Fibroblast of lung (primary cell): ENCODE results near the gene KCNG3. TPM values are rescaled to one million over a fixed set of nuclear protein-coding genes. Genes with fewer than 3 reads are reported as not detected.

ENCODE experiments used
- DNase-seq, 2 donors: peaks; one replicate each; pipeline versions ENCODE4 v3.0.0 to v3.0.0-alpha.2; 2010; ENCODE audit warnings: low read depth in 2 of 2
- H2AFZ ChIP-seq: 2 replicates; pipeline ENCODE4 v1.5.1; 2012; ENCODE audit warnings: low read length, control low read depth, inconsistent platforms
- H3K27ac ChIP-seq: 2 replicates; pipeline ENCODE4 v1.5.1; 2011; ENCODE audit warnings: low read length, control low read depth; ENCODE audit not compliant: insufficient read depth
- H3K27me3 ChIP-seq: 2 replicates; pipeline ENCODE4 v1.5.1; 2011; ENCODE audit warnings: mild to moderate bottlenecking, low read length; ENCODE audit not compliant: control insufficient read depth, insufficient read depth
- H3K36me3 ChIP-seq: 2 replicates; pipeline ENCODE4 v1.5.1; 2011; ENCODE audit warnings: low read length; ENCODE audit not compliant: control insufficient read depth, insufficient read depth
- H3K4me1 ChIP-seq: 2 replicates; pipeline ENCODE4 v1.5.1; 2011; ENCODE audit warnings: low read length; ENCODE audit not compliant: control insufficient read depth, insufficient read depth; ENCODE audit errors: extremely low read depth
- H3K4me2 ChIP-seq: 2 replicates; pipeline ENCODE4 v1.5.1; 2011; ENCODE audit warnings: low read length, control low read depth; ENCODE audit not compliant: insufficient read depth; ENCODE audit errors: extremely low read depth
- H3K4me3 ChIP-seq, 4 experiments: fragments of 200-600 bp in 1 of 4; sonication (generic) in 1 of 4; replicated peaks in 1 of 4; 2 replicates each; pipeline ENCODE4 v1.5.1; 2011 to 2016; ENCODE audit warnings: low read length in 4 of 4, low read depth in 3 of 4, mild to moderate bottlenecking in 3 of 4, control low read depth in 2 of 4, inconsistent platforms in 1 of 4, mixed read lengths in 1 of 4; ENCODE audit not compliant: insufficient read depth in 1 of 4; ENCODE audit errors: control extremely low read depth in 1 of 4
- H3K79me2 ChIP-seq: 2 replicates; pipeline ENCODE4 v1.5.1; 2012; ENCODE audit warnings: mild to moderate bottlenecking, low read length, inconsistent platforms; ENCODE audit not compliant: control insufficient read depth, insufficient read depth
- H3K9ac ChIP-seq: 2 replicates; pipeline ENCODE4 v1.5.1; 2011; ENCODE audit warnings: mild to moderate bottlenecking, low read length, control low read depth; ENCODE audit not compliant: insufficient read depth
- H3K9me3 ChIP-seq: 2 replicates; pipeline ENCODE4 v1.5.1; 2012; ENCODE audit warnings: low read depth, low read length; ENCODE audit not compliant: control insufficient read depth, insufficient read depth
- H4K20me1 ChIP-seq: 2 replicates; pipeline ENCODE4 v1.5.1; 2011; ENCODE audit warnings: low read length; ENCODE audit not compliant: control insufficient read depth, insufficient read depth; ENCODE audit errors: extremely low read depth
- CTCF ChIP-seq, 2 donors: IDR thresholded peaks in 1 of 2; conservative IDR thresholded peaks in 1 of 2; 1 replicate in 1 of 2; 2 replicates in 1 of 2; pipeline ENCODE4 v1.5.1; 2011 to 2012; ENCODE audit warnings: low read length in 2 of 2, control low read depth in 1 of 2, inconsistent platforms in 1 of 2, low read depth in 1 of 2, mild to moderate bottlenecking in 1 of 2
- EZH2 ChIP-seq: IDR thresholded peaks from 2 replicates; pipeline ENCODE4 v1.5.1; 2012; ENCODE audit warnings: low read length, control low read depth, mild to moderate bottlenecking; ENCODE audit errors: missing control alignments
- polyA plus RNA-seq, 2 donors: library from polyadenylated mRNA; depleted of rRNA in 1 of 2; stranded (reverse) in 1 of 2; unstranded in 1 of 2; fragments of >200 nt; gene quantifications; 2 replicates each; pipeline ENCODE4 v1.2.1, GENCODE V29; 2011 to 2012; ENCODE audit warnings: missing spikeins in 1 of 2
- total RNA-seq: library from RNA; depleted of rRNA; stranded (reverse); fragments of >200 nt; gene quantifications from 2 replicates; pipeline ENCODE4 v1.2.1, GENCODE V29; 2014

KCNG3 gene
- total and polyA plus RNA-seq, 2 donors (not counting 1 experiment from before 2014, with no cell fraction given), result 0.01 TPM; not detected in 1

- no peaks in the 10 kb centered on the region for H3K79me2 ChIP-seq
- no peak overlapping the region for H3K4me2 ChIP-seq
- no peak overlapping the region for H2AFZ ChIP-seq
- no peaks in the 10 kb centered on the region for H3K9me3 ChIP-seq
- H3K9ac ChIP-seq, result no peak overlapping the region
- no peaks in the 10 kb centered on the region for H3K27me3 ChIP-seq
- no peak overlapping the region for H3K4me3 ChIP-seq
- H4K20me1 ChIP-seq, result no peaks in the 10 kb centered on the region
- no peaks in the 10 kb centered on the region for H3K4me1 ChIP-seq
- peak in 1 of 2 donors; percentile 28 for DNase-seq
- no peak overlapping the region for H3K27ac ChIP-seq
- no peaks in the 10 kb centered on the region for H3K36me3 ChIP-seq
- TF ChIP-seq CTCF (conservative IDR thresholded peaks at IDR 0.05 in 1 of 2, IDR thresholded peaks at IDR 0.05 in 1 of 2; ENCODE audit: low read depth in 1 of 2, low read length in 2 of 2) (no peak), EZH2 (no peak)
These were observed 9.5 kb upstream of the KCNG3 start for GRCh38 chr2:42503291-42503690.

- DNase-seq, result peak in 1 of 2 donors; percentile 4
- Histone ChIP-seq H3K9ac (no peak overlapping the region), H3K27ac (no peak overlapping the region), H3K27me3 (peaks cover 12% of the 10 kb centered on the region), H3K4me1 (peaks cover 2% of the 10 kb centered on the region), H3K9me3 (no peaks in the 10 kb centered on the region), H4K20me1 (no peaks in the 10 kb centered on the region), H3K79me2 (no peaks in the 10 kb centered on the region), H2AFZ (no peak overlapping the region), H3K36me3 (no peaks in the 10 kb centered on the region), H3K4me2 (no peak overlapping the region), H3K4me3 (no peak overlapping the region)
- no peak for TF ChIP-seq EZH2
- no peak for TF ChIP-seq CTCF (conservative IDR thresholded peaks at IDR 0.05 in 1 of 2, IDR thresholded peaks at IDR 0.05 in 1 of 2; ENCODE audit: low read depth in 1 of 2, low read length in 2 of 2)
These were observed 4.7 kb upstream of the KCNG3 start for GRCh38 chr2:42498497-42498896.

GRCh38 chr2:42495611-42496010 is 1.8 kb upstream of the KCNG3 start:
- Histone ChIP-seq H3K4me1 (peaks cover 2% of the 10 kb centered on the region), H3K27me3 (peaks cover 27% of the 10 kb centered on the region), H3K9me3 (no peaks in the 10 kb centered on the region), H2AFZ (no peak overlapping the region), H3K36me3 (no peaks in the 10 kb centered on the region), H3K4me3 (no peak overlapping the region), H3K79me2 (no peaks in the 10 kb centered on the region), H3K9ac (no peak overlapping the region), H4K20me1 (no peaks in the 10 kb centered on the region), H3K4me2 (no peak overlapping the region), H3K27ac (no peak overlapping the region)
- TF ChIP-seq EZH2, result no peak
- no peak for TF ChIP-seq CTCF (conservative IDR thresholded peaks at IDR 0.05 in 1 of 2, IDR thresholded peaks at IDR 0.05 in 1 of 2; ENCODE audit: low read depth in 1 of 2, low read length in 2 of 2)
- no peak for DNase-seq
